IMR-90 (cell line): ENCODE results near the gene MTA3. TPM values are rescaled to one million over a fixed set of nuclear protein-coding genes. Genes with fewer than 3 reads are reported as not detected.
A peak's percentile ranks its signal among the peaks of the same experiment; 100 is the strongest.

Experiments used
- ATAC-seq: fragments of 200-7000 bp; cut with Tn5 transposase; 2 replicates; pipeline ENCODE4 v1.9.1; 2020; ENCODE audit warnings: low read depth, mild to moderate bottlenecking, moderate library complexity
- BruUV-seq: library from RNA; stranded (reverse); fragments of 400-500 nt; replicated peaks from 2 replicates; lab custom pipeline; 2021; lab: Mats Ljungman, UMichigan
- CTCF ChIA-PET: fragments of 300-600 bp; formaldehyde crosslinking; extraction: SDS; loops from one replicate; lab custom pipeline; 2021; ENCODE audit warnings: antibody characterized with exemption; lab: Yijun Ruan, JAX
- POLR2A ChIA-PET: fragments of 300-600 bp; sonication (Branson Sonifier 250); formaldehyde crosslinking; loops from one replicate; lab custom pipeline; 2022; ENCODE audit warnings: antibody characterized with exemption; ENCODE audit not compliant: unreplicated experiment; lab: Charles Lee
- DNase-seq: peaks from one replicate; pipeline ENCODE4 v3.0.0; 2013
- H2AFZ ChIP-seq: replicated peaks from 2 replicates; pipeline ENCODE3; 2013; ENCODE audit warnings: low read length, mild to moderate bottlenecking; ENCODE audit not compliant: poor library complexity
- H2AK5ac ChIP-seq: 2 replicates; pipeline ENCODE4 v1.6.1; 2013; ENCODE audit warnings: low read depth, low read length, inconsistent platforms
- H2AK9ac ChIP-seq: replicated peaks from 2 replicates; pipeline ENCODE3; 2013; ENCODE audit warnings: mild to moderate bottlenecking, low read depth, low read length, moderate library complexity; ENCODE audit not compliant: poor library complexity
- H2BK120ac ChIP-seq: 2 replicates; pipeline ENCODE4 v1.6.1; 2013; ENCODE audit warnings: low read depth, low read length, inconsistent platforms
- H2BK15ac ChIP-seq: 3 replicates; pipeline ENCODE4 v1.6.1; 2013; ENCODE audit warnings: low read depth, low read length, inconsistent platforms
- H2BK20ac ChIP-seq: 2 replicates; pipeline ENCODE4 v1.6.1; 2013; ENCODE audit warnings: low read depth, mild to moderate bottlenecking, inconsistent platforms, low read length, moderate library complexity
- H2BK5ac ChIP-seq: 2 replicates; pipeline ENCODE4 v1.6.1; 2013; ENCODE audit warnings: mild to moderate bottlenecking, low read depth, low read length, inconsistent platforms; ENCODE audit not compliant: poor library complexity, severe bottlenecking
- H3K14ac ChIP-seq: replicated peaks from 2 replicates; pipeline ENCODE4 v1.6.1; 2013; ENCODE audit warnings: low read depth, low read length, inconsistent platforms
- H3K18ac ChIP-seq: 2 replicates; pipeline ENCODE4 v1.6.1; 2013; ENCODE audit warnings: low read depth, low read length, control low read depth
- H3K23ac ChIP-seq: 2 replicates; pipeline ENCODE4 v1.6.1; 2013; ENCODE audit warnings: low read depth, low read length, inconsistent platforms
- H3K27ac ChIP-seq: 2 replicates; pipeline ENCODE4 v1.5.1; 2013; ENCODE audit warnings: mild to moderate bottlenecking, control low read depth, low read length; ENCODE audit not compliant: insufficient read depth
- H3K27me3 ChIP-seq: 2 replicates; pipeline ENCODE4 v1.6.1; 2013; ENCODE audit warnings: low read length; ENCODE audit not compliant: control insufficient read depth, insufficient read depth
- H3K36me3 ChIP-seq: 2 replicates; pipeline ENCODE4 v1.6.1; 2013; ENCODE audit warnings: low read length, mixed read lengths; ENCODE audit not compliant: control insufficient read depth, insufficient read depth
- H3K4ac ChIP-seq: 2 replicates; pipeline ENCODE4 v1.6.1; 2013; ENCODE audit warnings: low read depth, low read length, inconsistent platforms
- H3K4me1 ChIP-seq: 2 replicates; pipeline ENCODE4 v1.6.1; 2013; ENCODE audit warnings: low read length, mixed read lengths; ENCODE audit not compliant: control insufficient read depth, insufficient read depth
- H3K4me2 ChIP-seq: 2 replicates; pipeline ENCODE4 v1.6.1; 2013; ENCODE audit warnings: low read depth, mild to moderate bottlenecking, control low read depth, low read length, moderate library complexity
- H3K4me3 ChIP-seq: 2 replicates; pipeline ENCODE4 v1.5.1; 2013; ENCODE audit warnings: low read depth, mild to moderate bottlenecking, control low read depth, low read length, moderate library complexity; ENCODE audit not compliant: insufficient read depth
- H3K56ac ChIP-seq: 2 replicates; pipeline ENCODE4 v1.6.1; 2013; ENCODE audit warnings: low read length, inconsistent platforms; ENCODE audit not compliant: insufficient read depth; ENCODE audit errors: extremely low read depth
- H3K79me1 ChIP-seq, 2 experiments: 2 replicates each; pipeline ENCODE4 v1.6.1; 2013; ENCODE audit warnings: low read length in 2 of 2, inconsistent platforms in 1 of 2, low read depth in 1 of 2
- H3K9ac ChIP-seq: 2 replicates; pipeline ENCODE4 v1.6.1; 2013; ENCODE audit warnings: low read depth, low read length, control low read depth
- H3K9me1 ChIP-seq: 2 replicates; pipeline ENCODE4 v1.6.1; 2013; ENCODE audit warnings: low read length, inconsistent platforms; ENCODE audit not compliant: insufficient read depth
- H3K9me3 ChIP-seq: 2 replicates; pipeline ENCODE4 v1.6.1; 2013; ENCODE audit warnings: low read length; ENCODE audit not compliant: control insufficient read depth, insufficient read depth
- H4K20me1 ChIP-seq: 2 replicates; pipeline ENCODE4 v1.6.1; 2013; ENCODE audit warnings: low read length, inconsistent platforms; ENCODE audit not compliant: insufficient read depth
- H4K5ac ChIP-seq: 2 replicates; pipeline ENCODE4 v1.6.1; 2013; ENCODE audit warnings: mild to moderate bottlenecking, low read depth, low read length, control low read depth
- H4K8ac ChIP-seq, 2 experiments: 2 replicates each; pipeline ENCODE4 v1.6.1; 2013; ENCODE audit warnings: low read depth in 2 of 2, low read length in 2 of 2, control low read depth in 1 of 2, inconsistent platforms in 1 of 2
- H4K91ac ChIP-seq: 2 replicates; pipeline ENCODE4 v1.6.1; 2013; ENCODE audit warnings: low read depth, low read length, inconsistent platforms; ENCODE audit not compliant: insufficient read depth
- CEBPB ChIP-seq: IDR thresholded peaks from 2 replicates; pipeline ENCODE4 v1.6.1; 2012; ENCODE audit warnings: low read depth, low read length, improper control_type of control experiment
- NFE2L2 ChIP-seq: fragments of 150-350 bp; IDR thresholded peaks from 2 replicates; pipeline ENCODE4 v1.6.1; 2016; ENCODE audit warnings: low read depth, mild to moderate bottlenecking, low read length
- POLR2A ChIP-seq: IDR thresholded peaks from 2 replicates; pipeline ENCODE4 v1.6.1; 2012; ENCODE audit warnings: mild to moderate bottlenecking, low read depth, low read length
- WGBS, 2 experiments: methylation state at CpG; one replicate each; pipeline versions ENCODE4 v1.1.5 to v1.1.7; 2013; ENCODE audit warnings: missing lambda C conversion rate in 2 of 2; ENCODE audit not compliant: insufficient read length in 1 of 2; ENCODE audit errors: extremely low coverage in 2 of 2; 5-methylcytosine and 5-hydroxymethylcytosine counted together
- dilution Hi-C: fragments of 300-500 bp; cut with HindIII; formaldehyde crosslinking; loops from one replicate; pipeline ENCODE4 v1.14.3; 2018; ENCODE audit warnings: low sequenced_read_pairs; ENCODE audit not compliant: unreplicated experiment
- in situ Hi-C: fragments of 300-500 bp; cut with MboI; formaldehyde crosslinking; loops from 3 replicates; pipeline ENCODE4 v1.14.3; 2019; ENCODE audit warnings: low sequenced_read_pairs, inconsistent platforms, mixed read lengths
- intact Hi-C: fragments of 100-400 bp; cut with micrococcal nuclease; formaldehyde crosslinking; loops from 2 replicates; pipeline ENCODE4 v1.10.0; 2022
- polyA plus RNA-seq, 3 experiments: library from polyadenylated mRNA; depleted of rRNA; stranded (reverse); fragments of >200 nt; gene quantifications; 2 replicates each; pipeline ENCODE4 v1.2.3, GENCODE V29; 2012; ENCODE audit warnings: low replicate concordance in 1 of 3
- total RNA-seq: library from RNA; depleted of rRNA; stranded (reverse); fragments of >200 nt; gene quantifications from 2 replicates; pipeline ENCODE4 v1.2.3, GENCODE V29; 2012
- TF ChIP-seq, protein P1 (sequence below): fragments of 150-350 bp; IDR thresholded peaks from 2 replicates; pipeline ENCODE4 v1.6.1; 2017; ENCODE audit warnings: mild to moderate bottlenecking, antibody characterized with exemption, low read length, low read depth
- TF ChIP-seq, protein P2 (sequence below): fragments of 150-350 bp; IDR thresholded peaks from 2 replicates; pipeline ENCODE4 v1.6.1; 2016; ENCODE audit warnings: low read depth, mild to moderate bottlenecking, low read length, moderate library complexity, borderline replicate concordance

MTA3 gene
- total and polyA plus RNA-seq, 2 of the 4 experiments (the other 2 are of a cell fraction) = 31.9 to 34.3 TPM

DNA sequence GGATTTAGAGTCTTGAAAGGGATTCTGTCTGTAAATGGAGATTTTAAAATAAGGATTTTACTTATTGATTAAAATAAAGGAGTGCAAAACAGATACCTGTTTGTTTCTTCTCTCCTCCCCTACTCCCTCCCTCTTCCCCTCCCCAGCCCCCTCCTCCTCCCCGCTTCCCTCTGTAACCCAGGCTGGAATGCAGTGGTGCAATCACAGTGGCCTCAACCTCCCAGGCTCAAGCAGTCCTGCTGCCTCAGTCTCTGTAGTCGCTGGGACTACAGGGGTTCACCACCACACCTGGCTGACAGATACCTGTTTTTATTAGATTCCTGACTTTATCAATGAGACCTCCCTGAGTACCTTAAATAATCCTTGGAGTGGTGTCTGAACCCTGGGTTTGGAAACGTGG, 138.4 kb downstream of the MTA3 start:
- peaks cover 14% of the 10 kb centered on the region for H3K36me3 ChIP-seq
- dilution Hi-C loops = no loop called here

More for the DNA sequence above, 138.4 kb downstream of the MTA3 start:
- BruUV-seq = no TSS peak
- ChIA-PET POLR2A (no interaction called here), CTCF (no interaction called here)
- Histone ChIP-seq H4K91ac (no peak overlapping the region), H2AK9ac (no peak overlapping the region), H3K9me1 (no peaks in the 10 kb centered on the region; the same call in 1 of the 2 replicates), H4K20me1 (no peaks in the 10 kb centered on the region), H4K8ac (no peak overlapping the region), H4K5ac (no peak overlapping the region), H2BK120ac (no peak overlapping the region), H3K9me3 (no peaks in the 10 kb centered on the region), H3K14ac (no peak overlapping the region), H3K4me1 (peaks cover 2% of the 10 kb centered on the region; the same call in 1 of the 2 replicates), H3K27ac (no peak overlapping the region), H3K27me3 (no peaks in the 10 kb centered on the region), H3K9ac (no peak overlapping the region), H2AFZ (no peak overlapping the region), H2BK15ac (no peak overlapping the region), H3K79me1 (peaks cover 0 to 4% of the 10 kb centered on the region in 2 experiments; a peak in 2 of 4 replicates), H2BK20ac (no peak overlapping the region), H3K23ac (no peak overlapping the region), H2BK5ac (no peak overlapping the region), H3K4me2 (no peak overlapping the region), H3K4ac (no peak overlapping the region), H2AK5ac (no peak overlapping the region), H3K18ac (no peak overlapping the region), H3K4me3 (no peak overlapping the region), H3K56ac (no peak overlapping the region)
- no peak for TF ChIP-seq POLR2A
- TF ChIP-seq NFE2L2 = no peak
- TF ChIP-seq, protein P1, sequence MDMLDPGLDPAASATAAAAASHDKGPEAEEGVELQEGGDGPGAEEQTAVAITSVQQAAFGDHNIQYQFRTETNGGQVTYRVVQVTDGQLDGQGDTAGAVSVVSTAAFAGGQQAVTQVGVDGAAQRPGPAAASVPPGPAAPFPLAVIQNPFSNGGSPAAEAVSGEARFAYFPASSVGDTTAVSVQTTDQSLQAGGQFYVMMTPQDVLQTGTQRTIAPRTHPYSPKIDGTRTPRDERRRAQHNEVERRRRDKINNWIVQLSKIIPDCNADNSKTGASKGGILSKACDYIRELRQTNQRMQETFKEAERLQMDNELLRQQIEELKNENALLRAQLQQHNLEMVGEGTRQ = no peak
- TF ChIP-seq, protein P2, sequence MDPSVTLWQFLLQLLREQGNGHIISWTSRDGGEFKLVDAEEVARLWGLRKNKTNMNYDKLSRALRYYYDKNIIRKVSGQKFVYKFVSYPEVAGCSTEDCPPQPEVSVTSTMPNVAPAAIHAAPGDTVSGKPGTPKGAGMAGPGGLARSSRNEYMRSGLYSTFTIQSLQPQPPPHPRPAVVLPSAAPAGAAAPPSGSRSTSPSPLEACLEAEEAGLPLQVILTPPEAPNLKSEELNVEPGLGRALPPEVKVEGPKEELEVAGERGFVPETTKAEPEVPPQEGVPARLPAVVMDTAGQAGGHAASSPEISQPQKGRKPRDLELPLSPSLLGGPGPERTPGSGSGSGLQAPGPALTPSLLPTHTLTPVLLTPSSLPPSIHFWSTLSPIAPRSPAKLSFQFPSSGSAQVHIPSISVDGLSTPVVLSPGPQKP = no peak
- 0 out of 2 replicates have a peak, but pooled peaks have one; percentile 15 for TF ChIP-seq CEBPB
- DNase-seq (no peak), ATAC-seq (peak; percentile 57)
- in situ Hi-C loops (no loop called here), intact Hi-C loops (loop anchor here (5.0 kb wide), 1 partner anchor 95 kb away; no protein-coding TSS in a partner anchor)
- WGBS, 2 experiments = 100% methylated on average over 1 of the region's 3 CpGs; no CpG with 5 or more reads in 1 of the 2 experiments
